Activated CD4-positive, alpha-beta T cell treated with anti-CD3 and anti-CD28 coated beads, Interleukin-2, amount 50 U/mL, for 1 hour (primary cell): ENCODE measurements around the gene TRPM2.

Experiments used
- DNase-seq: peaks from one replicate; pipeline ENCODE4 v3.0.0-alpha.2; 2020

TRPM2 gene

DNA sequence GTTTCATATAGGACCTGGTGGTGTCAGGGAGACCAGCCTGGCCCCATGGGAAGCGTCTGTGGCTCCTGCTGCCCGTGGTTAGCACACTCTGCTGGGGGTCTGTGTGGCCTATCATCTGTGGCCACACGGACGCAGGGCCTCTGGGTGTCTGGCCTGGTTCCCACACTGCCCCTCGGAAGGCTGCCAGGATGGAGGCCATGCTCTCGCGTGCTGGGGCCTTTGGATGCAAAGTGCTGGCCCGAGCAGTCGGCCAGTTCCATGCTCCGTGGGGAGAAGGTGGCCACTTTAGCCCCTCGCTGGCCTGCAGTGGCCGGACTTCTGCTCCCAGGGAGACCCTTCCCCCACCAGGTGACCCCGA is 81.1 kb downstream of the TRPM2 start:
- no peak for DNase-seq

DNA sequence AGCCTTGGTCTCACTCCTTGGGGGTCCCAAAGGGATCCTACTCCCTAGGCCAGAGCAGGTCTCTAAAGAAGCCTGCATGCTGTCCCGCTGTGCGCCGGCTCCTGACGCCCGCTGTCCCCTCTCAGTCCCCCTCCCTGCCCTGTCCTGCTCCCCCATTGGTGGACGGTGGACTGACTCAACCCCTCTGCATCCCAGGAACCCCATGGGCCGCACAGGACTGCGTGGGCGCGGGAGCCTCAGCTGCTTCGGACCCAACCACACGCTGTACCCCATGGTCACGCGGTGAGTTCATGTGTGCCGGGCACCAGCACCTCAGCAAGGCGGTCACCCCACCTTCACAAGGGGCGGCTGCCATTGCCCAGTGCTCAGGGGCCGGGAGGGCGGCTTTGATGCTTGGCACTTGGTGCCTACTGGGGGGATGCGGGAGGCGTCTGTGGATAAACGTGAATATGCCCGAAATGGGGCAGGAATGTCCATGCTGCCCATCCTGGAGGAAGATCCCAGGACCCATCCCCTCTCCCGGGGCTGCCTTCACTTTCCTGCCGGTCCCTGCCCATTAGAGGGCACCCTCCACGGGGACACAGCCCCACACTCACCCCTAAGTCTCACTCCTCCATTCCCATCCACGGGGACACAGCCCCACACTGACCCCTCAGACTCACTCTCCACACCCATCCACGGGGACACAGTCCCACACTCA is 81.7 kb downstream of the TRPM2 start:
- DNase-seq = no peak

DNA sequence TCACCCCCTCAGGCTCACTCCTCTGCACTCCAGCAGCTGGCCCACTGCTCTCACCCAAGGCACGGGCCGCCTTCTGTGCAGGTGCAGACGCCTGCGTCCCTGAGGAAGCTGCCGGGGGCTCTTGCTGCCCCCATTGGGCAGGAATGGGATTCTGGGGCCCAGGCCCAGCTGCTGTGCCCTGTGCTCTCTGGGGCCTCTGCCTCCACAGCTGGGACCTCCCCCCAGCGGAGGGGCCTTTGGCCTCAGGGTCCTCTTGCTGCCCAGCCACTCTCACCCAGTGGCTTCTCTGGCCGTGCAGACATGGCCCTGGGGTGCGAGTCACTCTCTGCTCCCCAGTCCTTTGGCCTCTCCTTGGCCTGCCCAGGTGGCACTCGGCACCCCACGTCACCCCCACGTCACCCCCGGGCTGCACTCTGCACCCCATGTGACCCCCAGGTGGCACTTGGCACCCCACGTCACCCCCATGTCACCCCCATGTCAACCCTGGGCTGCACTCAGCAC is 82.7 kb downstream of the TRPM2 start:
- no peak for DNase-seq

DNA sequence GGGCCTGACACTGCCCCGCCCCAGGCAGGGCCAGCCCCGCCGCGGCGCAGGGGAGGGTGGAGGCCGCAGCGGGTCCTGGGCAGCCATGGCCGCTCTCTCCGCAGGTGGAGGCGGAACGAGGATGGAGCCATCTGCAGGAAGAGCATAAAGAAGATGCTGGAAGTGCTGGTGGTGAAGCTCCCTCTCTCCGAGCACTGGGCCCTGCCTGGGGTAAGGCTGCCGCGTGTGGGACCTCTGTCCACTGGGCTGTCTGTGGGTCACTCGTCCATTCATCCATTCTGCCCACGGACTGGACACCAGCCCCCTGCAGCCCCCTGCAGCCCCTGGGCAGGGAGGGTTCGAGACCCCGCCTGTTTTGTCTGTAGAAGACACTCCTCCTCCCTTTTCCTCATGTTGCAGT is 83.5 kb downstream of the TRPM2 start:
- no peak for DNase-seq

DNA sequence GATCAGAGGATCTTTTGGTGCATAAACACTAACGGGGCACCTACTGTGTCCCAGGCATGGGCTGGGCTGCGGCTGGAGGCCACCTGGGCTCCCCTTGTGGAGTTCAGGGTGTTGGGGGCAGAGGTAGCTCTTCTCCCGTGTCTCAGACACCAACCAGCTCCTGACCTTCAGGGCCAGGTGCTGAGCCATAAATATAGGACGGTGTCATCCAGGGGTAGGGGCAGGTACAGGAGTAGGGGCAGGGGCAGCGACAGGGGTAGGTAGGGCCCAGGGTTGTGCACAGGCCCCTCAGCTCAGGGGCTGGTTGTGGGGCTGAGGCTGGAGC is 83.9 kb downstream of the TRPM2 start:
- no peak for DNase-seq

DNA sequence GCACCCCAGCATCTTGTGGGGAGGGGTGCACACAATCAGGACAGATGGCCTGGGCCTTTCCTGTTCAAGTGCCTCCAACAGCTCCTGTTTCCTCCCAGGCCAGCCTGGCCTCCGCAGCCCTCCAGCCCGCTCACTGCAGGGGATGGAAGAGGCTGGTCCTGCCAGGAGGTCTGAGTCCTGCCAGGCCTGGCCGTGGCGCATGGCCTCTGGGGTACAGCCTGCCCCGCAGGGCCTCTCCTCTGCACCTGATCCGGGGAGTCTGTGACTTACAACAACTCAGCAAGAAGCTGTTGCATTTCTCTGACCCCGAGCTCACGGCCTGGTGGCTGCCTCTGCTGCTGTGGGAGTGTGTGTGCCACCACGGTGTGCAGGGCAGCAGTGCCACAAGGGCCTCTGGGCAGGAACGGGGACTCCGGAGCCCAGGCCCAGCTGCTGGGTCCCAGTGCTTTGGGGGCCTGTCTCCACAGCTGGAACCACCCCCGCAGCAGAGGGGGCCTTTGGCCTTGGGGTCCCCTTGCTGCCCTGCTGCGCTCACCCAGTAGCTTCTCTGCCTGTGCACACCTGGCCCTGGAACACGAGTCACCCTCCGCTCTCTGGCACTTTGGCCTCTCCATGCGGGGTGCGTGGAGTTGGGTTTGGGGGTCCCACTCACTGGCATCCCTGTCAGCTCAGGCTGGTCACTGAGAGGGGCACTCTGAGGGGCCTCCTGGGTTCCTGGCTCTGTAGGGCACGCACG is 84.4 kb downstream of the TRPM2 start:
- no peak for DNase-seq

DNA sequence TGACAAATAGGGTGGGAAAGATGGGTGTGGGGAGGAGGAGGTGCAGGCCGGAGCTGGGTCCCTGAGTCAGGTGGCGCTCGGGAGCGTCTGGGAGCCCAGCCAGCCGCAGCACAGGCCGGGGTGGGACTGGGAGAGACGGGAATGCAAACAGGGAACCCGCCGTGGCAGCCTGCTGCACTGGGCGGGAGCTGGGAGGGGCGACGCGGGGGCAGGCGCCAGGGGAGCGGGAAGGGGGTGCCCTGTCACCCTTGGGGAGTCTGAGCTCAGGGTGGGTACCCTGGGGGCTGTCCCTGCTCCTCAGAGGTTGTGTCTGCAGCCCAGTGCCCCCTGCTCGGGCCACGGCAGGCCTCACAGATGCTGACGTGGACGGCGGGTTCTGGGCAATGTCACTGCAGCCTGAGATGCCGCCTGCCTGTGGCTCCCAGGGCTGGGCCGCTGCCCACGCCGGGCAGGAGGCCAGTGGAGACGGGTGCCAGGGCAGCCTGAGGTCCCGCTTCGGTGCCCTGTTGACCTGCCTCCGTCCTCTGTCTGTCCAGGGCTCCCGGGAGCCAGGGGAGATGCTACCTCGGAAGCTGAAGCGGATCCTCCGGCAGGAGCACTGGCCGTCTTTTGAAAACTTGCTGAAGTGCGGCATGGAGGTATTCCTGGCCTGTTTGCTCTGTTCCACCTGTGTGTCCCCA is 85.2 kb downstream of the TRPM2 start:
- DNase-seq = no peak

DNA sequence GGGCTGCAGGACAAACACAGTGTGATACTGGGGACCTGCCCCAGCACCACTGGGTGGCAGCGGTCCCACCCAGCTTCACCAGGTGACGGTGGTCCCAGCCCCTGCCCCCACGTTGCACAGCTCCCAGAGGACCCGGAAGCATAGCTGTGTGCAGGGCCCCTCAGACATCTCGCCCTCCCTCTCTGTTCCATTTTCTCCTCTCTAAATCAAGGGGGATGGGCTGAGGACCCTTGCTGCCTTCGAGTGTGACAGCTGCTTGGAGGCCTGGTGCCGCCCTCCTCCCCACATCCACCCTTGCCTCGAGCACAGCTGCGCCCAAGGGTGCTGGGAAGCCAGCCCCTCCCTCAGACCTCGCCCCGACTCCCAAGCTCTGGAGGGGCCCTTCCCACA is 85.8 kb downstream of the TRPM2 start:
- no peak for DNase-seq

DNA sequence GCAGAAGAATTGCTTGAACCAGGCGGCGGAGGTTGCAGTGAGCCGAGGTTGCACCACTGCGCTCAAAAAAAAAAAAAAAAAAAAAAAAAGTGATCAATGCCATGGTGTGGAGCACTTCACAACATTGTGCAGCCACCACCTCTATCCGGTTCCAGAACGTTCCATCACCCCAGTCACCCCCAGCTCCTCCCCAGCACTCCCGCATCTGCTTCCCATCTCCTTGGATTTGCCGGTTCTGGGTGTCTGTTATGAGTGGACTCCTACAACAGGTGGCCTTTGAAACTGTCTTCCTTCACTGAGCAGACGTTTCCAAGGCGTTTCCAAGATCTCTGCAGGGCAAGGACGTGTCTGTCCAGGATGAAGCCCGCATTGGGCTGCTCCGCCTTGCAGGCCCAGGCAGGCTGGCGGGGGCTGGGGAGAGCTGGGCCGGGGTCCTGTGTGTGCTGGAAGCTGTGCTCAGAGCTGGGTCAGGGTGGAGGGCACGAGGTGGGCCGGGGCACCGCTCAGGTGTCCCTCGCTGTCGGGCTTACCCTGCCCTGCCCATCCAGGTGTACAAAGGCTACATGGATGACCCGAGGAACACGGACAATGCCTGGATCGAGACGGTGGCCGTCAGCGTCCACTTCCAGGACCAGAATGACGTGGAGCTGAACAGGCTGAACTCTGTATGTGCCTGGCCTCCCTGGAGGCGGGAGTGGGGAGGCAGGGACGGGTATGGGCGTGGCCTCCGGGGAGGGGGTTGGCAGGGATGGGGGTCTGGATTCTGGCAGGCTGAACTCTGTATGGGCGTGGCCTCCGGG is 87.0 kb downstream of the TRPM2 start:
- no peak for DNase-seq

DNA sequence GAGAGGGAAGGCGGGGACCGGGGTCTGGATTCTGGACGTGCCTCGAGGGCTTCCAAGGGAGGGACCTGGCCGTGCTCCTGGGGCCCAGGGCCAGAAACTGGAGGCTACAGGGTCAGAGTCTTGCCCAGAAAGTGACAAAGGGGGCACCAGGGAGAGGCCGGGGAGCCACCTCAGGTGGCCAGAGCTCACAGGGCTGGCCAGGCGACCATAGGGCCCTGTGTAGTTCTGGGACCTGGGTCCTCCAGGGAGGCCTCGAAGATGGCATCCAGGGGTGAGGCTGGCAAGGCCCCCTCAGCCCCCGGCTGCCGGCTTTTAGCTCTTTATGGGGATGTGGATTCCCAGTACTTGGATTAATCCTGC is 87.6 kb downstream of the TRPM2 start:
- no peak for DNase-seq

DNA sequence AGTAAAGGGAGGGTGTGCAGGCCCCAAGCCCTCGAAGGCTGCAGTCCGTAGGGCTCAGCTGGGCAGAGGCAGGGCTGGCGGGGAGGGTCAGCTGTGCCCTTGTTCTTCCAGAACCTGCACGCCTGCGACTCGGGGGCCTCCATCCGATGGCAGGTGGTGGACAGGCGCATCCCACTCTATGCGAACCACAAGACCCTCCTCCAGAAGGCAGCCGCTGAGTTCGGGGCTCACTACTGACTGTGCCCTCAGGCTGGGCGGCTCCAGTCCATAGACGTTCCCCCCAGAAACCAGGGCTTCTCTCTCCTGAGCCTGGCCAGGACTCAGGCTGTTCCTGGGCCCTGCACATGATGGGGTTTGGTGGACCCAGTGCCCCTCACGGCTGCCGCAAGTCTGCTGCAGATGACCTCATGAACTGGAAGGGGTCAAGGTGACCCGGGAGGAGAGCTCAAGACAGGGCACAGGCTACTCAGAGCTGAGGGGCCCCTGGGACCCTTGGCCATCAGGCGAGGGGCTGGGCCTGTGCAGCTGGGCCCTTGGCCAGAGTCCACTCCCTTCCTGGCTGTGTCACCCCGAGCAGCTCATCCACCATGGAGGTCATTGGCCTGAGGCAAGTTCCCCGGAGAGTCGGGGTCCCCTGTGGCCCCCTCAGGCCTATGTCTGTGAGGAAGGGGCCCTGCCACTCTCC is 88.3 kb downstream of the TRPM2 start:
- no peak for DNase-seq

DNA sequence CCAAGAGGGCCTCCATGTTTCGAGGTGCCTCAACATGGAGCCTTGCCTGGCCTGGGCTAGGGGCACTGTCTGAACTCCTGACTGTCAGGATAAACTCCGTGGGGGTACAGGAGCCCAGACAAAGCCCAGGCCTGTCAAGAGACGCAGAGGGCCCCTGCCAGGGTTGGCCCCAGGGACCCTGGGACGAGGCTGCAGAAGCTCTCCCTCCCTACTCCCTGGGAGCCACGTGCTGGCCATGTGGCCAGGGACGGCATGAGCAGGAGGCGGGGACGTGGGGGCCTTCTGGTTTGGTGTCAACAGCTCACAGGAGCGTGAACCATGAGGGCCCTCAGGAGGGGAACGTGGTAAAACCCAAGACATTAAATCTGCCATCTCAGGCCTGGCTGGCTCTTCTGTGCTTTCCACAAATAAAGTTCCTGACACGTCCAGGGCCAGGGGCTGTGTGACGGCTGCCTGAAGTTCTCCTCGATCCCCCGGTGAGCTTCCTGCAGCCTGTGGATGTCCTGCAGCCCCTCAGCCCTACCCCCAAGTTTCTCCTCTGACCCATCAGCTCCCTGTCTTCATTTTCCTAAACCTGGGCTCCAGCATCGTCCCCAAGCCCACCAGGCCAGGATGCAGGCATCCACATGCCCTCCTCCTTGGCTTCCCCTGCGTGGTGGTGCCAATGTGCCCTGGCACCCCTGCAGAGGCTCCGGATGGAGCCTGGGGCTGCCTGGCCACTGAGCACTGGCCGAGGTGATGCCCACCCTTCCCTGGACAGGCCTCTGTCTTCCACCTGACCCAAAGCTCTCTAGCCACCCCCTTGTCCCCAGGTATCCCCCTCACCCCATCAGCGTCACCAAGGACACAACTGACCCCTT is 89.1 kb downstream of the TRPM2 start:
- no peak for DNase-seq

DNA sequence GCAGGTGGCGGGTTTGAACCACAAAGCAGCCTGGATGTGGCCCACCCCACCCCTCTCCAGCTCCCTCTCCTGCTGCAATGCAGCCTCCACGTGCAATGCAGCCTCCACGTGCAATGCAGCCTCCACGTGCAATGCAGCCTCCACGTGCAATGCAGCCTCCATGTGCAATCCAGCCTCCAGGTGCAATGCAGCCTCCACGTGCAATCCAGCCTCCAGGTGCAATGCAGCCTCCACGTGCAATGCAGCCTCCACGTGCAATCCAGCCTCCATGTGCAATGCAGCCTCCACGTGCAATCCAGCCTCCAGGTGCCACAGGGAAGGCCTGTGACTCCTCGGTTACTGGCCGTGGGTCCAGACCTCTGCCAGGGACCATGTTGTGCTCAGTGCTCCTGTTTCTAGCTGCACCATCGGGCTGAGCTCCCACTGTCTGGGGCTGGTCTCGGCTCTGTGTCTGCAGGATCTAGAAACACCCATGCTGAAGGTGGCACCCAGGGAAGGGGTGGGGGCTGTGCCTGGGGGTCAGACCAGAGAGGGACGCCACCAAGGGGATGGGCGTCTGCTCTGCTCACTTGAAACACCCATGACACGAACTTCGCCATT is 90.0 kb downstream of the TRPM2 start:
- DNase-seq = no peak

DNA sequence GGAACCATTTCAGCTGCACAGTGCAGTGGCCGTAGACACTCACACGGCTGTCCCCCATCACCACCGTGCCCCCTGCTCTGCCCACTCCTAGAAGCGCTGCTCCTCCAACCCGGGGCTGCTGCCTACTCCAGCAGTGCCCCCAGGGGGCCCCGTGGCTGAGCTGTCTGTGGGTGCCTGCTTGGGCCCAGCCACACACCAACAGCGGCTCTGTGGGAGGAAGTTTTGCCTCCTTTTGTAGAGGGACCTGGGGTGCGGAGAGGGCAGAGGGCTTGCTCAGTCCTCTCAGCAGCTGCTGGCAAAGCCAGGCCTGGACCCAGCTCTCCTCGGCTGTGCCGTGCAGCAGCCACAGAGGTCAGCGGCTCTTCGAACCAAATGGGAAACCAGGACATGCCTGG is 90.5 kb downstream of the TRPM2 start:
- DNase-seq = no peak

DNA sequence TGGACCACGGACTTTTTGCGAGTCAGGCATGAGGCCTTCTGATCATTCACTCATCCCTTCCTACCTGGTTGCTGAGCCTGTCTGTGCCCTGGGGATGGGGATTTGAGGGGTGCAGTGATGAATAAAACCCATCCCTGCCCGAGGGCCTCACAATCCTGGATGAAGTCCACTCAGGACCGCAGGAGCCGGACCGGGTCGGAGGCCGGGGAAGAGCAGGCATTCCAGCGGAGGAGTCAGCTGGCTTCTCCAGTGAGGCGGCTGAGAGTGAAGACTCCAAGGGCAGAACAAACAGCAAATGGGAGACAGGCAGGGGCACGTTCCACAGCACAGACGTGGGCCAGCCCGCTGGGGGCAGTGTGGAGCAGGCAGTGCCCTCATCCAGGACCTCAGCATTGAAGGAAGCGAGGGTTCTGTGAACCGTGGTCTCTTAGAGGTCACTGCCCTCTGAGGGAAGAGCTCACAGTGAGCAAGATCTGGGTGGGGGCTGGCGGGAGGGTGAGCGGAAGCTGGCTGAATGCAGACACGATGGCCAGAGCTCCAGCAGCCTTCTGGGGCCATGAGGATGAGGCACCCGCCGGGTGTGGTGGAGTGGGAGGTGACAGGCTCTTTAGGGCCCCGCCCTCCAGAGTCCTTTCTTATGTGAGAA is 91.0 kb downstream of the TRPM2 start:
- no peak for DNase-seq

DNA sequence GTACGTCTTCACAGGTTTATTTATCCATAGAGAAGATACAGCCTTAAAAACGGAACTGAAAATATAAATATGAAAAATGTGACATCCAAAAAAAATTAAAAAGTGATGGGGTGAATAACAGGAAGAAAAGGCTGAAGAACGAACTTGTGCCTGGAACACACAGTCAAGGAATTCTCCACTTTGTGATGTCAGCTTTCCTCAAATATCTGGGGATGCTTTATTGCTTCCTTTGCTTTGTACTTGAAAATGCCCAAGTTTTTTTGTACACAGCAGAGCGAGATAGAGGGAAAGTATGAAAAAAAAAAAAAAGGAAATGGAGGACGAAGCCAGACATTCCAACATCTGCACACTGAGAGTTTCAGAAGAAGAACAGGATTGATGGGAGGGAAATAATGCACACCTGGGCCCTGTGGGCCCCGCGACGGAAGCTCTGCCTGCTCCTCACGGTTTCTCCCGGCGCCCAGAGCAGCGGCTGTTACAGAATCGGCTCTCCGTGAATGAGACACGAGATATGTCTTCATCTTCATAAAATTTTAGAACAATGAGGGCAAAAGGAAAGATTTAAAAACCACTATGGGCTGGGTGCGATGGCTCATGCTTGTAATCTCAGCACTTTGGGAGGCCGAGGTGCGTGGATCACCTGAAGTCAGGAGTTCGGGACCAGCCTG is 91.9 kb downstream of the TRPM2 start:
- DNase-seq = no peak

DNA sequence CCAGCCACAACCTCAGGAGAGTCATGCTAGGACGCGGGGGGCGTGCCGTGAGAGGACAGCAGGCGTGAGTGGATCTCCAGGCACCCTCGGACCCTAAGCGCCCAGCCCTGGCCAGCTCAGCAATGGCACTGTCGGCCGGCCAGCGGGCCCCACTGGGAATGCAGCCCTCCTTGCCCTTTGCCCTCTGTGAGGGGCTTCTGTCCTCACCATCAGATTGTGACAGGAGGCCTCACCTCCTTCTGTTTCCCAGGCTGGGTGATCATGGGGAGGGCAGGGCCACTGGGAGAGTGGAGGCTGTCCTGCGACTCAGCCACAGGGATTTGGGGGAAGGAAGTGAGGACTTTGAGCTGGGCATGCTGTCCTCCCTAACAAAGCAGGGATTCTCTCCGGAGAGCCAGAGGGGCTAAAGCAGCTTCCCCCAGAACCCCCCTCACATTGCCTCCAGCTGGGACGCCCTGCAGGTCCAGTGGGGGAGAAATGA is 95.3 kb downstream of the TRPM2 start:
- DNase-seq = no peak

DNA sequence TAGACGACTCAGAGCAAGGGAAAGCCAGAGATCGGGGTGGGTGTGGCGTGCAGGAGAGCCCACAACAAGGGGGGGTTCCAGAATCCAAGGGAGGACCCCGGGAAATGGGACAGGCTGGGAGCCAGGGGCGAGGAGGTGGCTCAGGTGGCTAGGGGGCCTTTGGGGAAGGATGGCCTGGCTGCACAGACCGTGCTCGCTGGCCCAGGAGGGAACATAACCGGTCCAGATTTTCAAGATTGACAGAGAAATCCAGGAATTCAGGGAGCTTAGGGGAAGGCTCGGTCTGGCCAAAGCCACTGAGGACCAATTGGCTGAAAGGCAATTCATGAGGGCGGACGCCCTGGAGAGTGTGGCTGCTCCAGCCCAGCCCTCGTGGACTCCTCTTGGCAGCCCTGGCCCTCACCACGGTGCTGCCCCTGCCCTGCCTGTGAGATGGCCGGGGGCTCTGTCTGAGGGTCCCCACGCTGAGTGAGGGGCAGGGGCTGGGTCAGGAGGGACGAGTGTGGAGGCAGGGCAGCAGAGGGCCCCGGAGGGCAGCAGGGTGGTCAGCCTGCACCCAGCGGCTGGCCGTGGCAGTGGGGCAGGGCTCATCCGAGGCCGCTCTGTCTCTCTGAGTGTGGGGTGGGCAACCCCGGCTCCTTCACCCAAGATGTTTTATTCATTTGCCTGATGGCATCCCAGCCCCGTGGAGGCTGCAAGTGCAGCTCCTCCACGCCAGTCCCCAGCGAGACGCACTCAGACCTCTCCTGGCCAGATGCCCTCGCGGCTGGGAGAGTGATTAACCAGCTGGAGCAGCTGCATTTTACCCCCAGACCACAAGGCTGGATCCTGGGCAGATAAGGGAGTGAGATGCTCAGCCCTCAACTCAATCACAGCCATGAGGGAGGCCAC is 96.3 kb downstream of the TRPM2 start:
- no peak for DNase-seq

DNA sequence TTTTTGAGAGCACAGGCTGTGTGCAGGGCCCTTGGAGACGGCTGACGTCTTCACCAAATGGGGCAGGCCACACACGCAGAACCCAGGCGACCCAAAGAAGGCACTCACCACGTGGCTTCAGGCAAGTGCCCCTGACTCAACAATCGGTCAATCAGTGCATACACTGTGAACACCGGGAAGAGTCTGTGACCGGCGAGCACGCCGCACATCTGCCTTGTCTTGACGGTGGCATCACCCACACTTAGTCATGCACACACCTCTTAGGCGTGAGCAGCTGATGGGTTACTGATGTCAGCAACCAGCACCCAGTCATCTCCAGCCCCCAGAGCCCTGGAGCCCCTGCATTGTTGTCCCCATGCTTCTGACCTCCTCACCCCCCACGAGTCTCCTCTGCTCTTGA is 97.0 kb downstream of the TRPM2 start:
- DNase-seq = no peak
